GM21717 (cell line): ENCODE measurements around the gene P2RY6.
"Not testable (repeated sequence)": the region's sequence is repeated elsewhere in the genome, so short reads cannot be mapped to it uniquely, and the experiment has no call there.

ENCODE experiments used
- ATAC-seq: cut with Tn5 transposase; IDR thresholded peaks from one replicate; pipeline ENCODE4 v1.9.1; 2021; ENCODE audit warnings: mild to moderate bottlenecking, moderate library complexity; ENCODE audit not compliant: unreplicated experiment

The P2RY6 gene

GRCh38 chr11:73259406-73260126, 12.6 kb upstream of the P2RY6 start:
- no peak for ATAC-seq

GRCh38 chr11:73260127-73260457, 12.0 kb upstream of the P2RY6 start:
- no peak for ATAC-seq

GRCh38 chr11:73262851-73263495, 9.2 kb upstream of the P2RY6 start:
- no peak for ATAC-seq

- ATAC-seq = no peak
Measured at GRCh38 chr11:73263640-73264039, 8.5 kb upstream of the P2RY6 start.

- no peak for ATAC-seq
Measured at GRCh38 chr11:73265278-73265810, 6.8 kb upstream of the P2RY6 start.

- ATAC-seq = no peak
Measured at GRCh38 chr11:73265853-73266645, 6.1 kb upstream of the P2RY6 start.

- no peak for ATAC-seq
Measured at GRCh38 chr11:73266646-73267020, 5.5 kb upstream of the P2RY6 start.

GRCh38 chr11:73267122-73267846, 4.9 kb upstream of the P2RY6 start:
- ATAC-seq = no peak

- ATAC-seq = no peak
Measured at GRCh38 chr11:73267906-73268540, 4.1 kb upstream of the P2RY6 start.

- no peak for ATAC-seq
Measured at GRCh38 chr11:73268671-73269271, 3.4 kb upstream of the P2RY6 start.

- ATAC-seq = no peak
Measured at GRCh38 chr11:73269459-73270015, 2.6 kb upstream of the P2RY6 start.

GRCh38 chr11:73270016-73270854, 1.9 kb upstream of the P2RY6 start:
- ATAC-seq = no peak

- no peak for ATAC-seq
Measured at GRCh38 chr11:73270855-73271477, 1.2 kb upstream of the P2RY6 start.

GRCh38 chr11:73271478-73271865, 666 bp upstream of the P2RY6 start:
- ATAC-seq = not testable (repeated sequence)

GRCh38 chr11:73272680-73273038, 521 bp downstream of the P2RY6 start:
- ATAC-seq = no peak

- ATAC-seq = no peak
Measured at GRCh38 chr11:73273222-73273895, 1.2 kb downstream of the P2RY6 start.

- not testable (repeated sequence) for ATAC-seq
Measured at GRCh38 chr11:73274191-73274590, 2.1 kb downstream of the P2RY6 start.

- no peak for ATAC-seq
Measured at GRCh38 chr11:73274722-73275380, 2.7 kb downstream of the P2RY6 start.
